Activated naive CD4-positive, alpha-beta T cell treated with anti-CD3 and anti-CD28 coated beads, Interleukin-2, amount 50 U/mL, for 72 hours (primary cell): Measurements from ENCODE around the gene GNPDA2. TPM values are rescaled to one million over a fixed set of nuclear protein-coding genes. Genes with fewer than 3 reads are reported as not detected.

ENCODE experiments used
- ATAC-seq, 2 donors: fragments of 150-1000 bp; cut with Tn5 transposase; 2 replicates each; pipeline ENCODE4 v1.10.0; 2021; ENCODE audit warnings: mild to moderate bottlenecking in 2 of 2, moderate library complexity in 2 of 2
- DNase-seq, 2 donors: peaks; one replicate each; pipeline ENCODE4 v3.0.0; 2021 to 2022; ENCODE audit warnings: low spot score in 2 of 2
- H3K27ac Mint-ChIP-seq, 2 donors: one replicate each; pipeline ENCODE4 v1.8.0; 2022; ENCODE audit warnings: mild to moderate bottlenecking in 2 of 2, mixed read lengths in 2 of 2
- H3K36me3 Mint-ChIP-seq, 2 donors: one replicate each; pipeline ENCODE4 v1.8.0; 2022; ENCODE audit warnings: mixed read lengths in 2 of 2
- H3K9me3 Mint-ChIP-seq, 2 donors: one replicate each; pipeline ENCODE4 v1.8.0; 2022; ENCODE audit warnings: mixed read lengths in 2 of 2
- total RNA-seq, 2 donors: library from RNA; stranded (reverse); gene quantifications; one replicate each; pipeline ENCODE4 v1.2.3, GENCODE V29; 2022

GNPDA2 gene
- total RNA-seq, 2 donors from 2014 or later = 14.9 to 30.7 TPM

DNA sequence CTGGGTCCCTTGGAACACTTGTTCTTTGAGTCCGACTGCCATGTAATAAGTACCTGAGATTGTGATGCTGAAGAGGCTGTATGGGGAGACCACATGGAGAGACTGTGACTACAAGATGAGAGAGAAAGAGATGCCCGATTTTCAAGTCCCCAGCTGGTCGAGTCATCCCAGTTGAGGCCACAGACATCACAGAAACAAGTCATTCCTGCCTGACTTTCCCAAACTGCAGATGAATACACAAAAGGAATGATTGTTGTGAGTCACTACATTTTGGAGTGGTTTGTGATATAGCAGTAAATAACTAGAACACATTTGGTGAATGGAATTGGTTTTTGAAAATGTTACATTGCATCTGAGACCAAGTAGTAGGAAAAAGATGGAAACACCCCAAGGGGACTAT, 66.0 kb downstream of the GNPDA2 start:
- no peak for DNase-seq
- no peak for ATAC-seq
- Mint-ChIP-seq H3K36me3 (no peaks in the 10 kb centered on the region), H3K27ac (no peak overlapping the region), H3K9me3 (no peaks in the 10 kb centered on the region)

DNA sequence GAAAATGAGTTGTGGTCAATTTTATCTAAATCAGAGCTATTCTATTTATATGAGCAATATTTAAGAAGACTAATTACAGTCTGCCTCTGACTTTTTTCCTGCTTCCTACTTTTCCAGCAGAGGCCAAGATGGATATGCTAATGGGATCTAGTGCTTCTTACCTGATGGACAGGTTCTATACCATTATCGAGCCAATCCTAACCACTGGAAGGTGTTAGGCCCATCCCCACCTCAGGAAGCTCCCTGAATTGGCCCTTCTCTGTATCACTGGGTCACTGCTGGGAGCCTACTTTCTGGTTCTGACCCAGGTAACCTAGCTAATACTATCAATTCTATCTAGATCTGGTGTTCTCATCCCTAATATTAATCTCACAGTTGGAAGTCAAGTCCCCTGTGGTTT, 74.4 kb downstream of the GNPDA2 start:
- H3K9me3 Mint-ChIP-seq = no peaks in the 10 kb centered on the region
- H3K27ac Mint-ChIP-seq = no peak overlapping the region
- DNase-seq = no peak
- no peaks in the 10 kb centered on the region for H3K36me3 Mint-ChIP-seq
- no peak for ATAC-seq

Other genes starting within 250 kb of the GNPDA2 start
- under 1 TPM in 1 of 2 donors, not detected in 1; 0.61 TPM for gene YIPF7, start 74.9 kb downstream of the GNPDA2 start, total RNA-seq
- gene GUF1, start 48.1 kb downstream of the GNPDA2 start, total RNA-seq = 10 to 100 TPM; 34.5 to 51.4 TPM